CD4-positive, alpha-beta T cell (primary cell): ENCODE measurements around the gene IL16. TPM values are rescaled to one million over a fixed set of nuclear protein-coding genes. Genes with fewer than 3 reads are reported as not detected.

ENCODE experiments used
- ATAC-seq: fragments of 200-7000 bp; cut with Tn5 transposase; one replicate; pipeline ENCODE4 v1.10.0; 2022; ENCODE audit warnings: mild to moderate bottlenecking; ENCODE audit not compliant: poor library complexity
- CTCF ChIA-PET: fragments of 350-600 bp; sonication (Branson Sonifier 250); formaldehyde crosslinking; loops from one replicate; lab custom pipeline; 2021; ENCODE audit warnings: antibody characterized with exemption, inconsistent platforms; lab: Charles Lee
- POLR2A ChIA-PET: fragments of 350-600 bp; sonication (Branson Sonifier 250); formaldehyde crosslinking; loops from one replicate; lab custom pipeline; 2021; ENCODE audit warnings: antibody characterized with exemption, inconsistent platforms; lab: Charles Lee
- DNase-seq, 14 experiments: peaks; one replicate each; pipeline ENCODE4 v3.0.0-alpha.2; 2013 to 2020; ENCODE audit warnings: mixed read lengths in 2 of 14
- H3K27ac ChIP-seq, 2 donors: one replicate each; pipeline versions ENCODE4 v1.5.1 to v1.7.0; 2013; ENCODE audit warnings: low read length in 2 of 2, low read depth in 1 of 2, mild to moderate bottlenecking in 1 of 2
- H3K27me3 ChIP-seq, 2 experiments: 1 replicate in 1 of 2; 2 replicates in 1 of 2; pipeline versions ENCODE4 v1.6.1 to v1.7.0; 2013; ENCODE audit warnings: low read length in 2 of 2, control low read depth in 1 of 2, mild to moderate bottlenecking in 1 of 2, moderate library complexity in 1 of 2; ENCODE audit not compliant: insufficient read depth in 2 of 2, control insufficient read depth in 1 of 2
- H3K36me3 ChIP-seq: one replicate; pipeline ENCODE4 v1.6.1; 2013; ENCODE audit warnings: low read length, control low read depth; ENCODE audit not compliant: insufficient read depth
- H3K4me1 ChIP-seq: one replicate; pipeline ENCODE4 v1.6.1; 2013; ENCODE audit warnings: low read length, control low read depth; ENCODE audit not compliant: insufficient read depth
- H3K4me3 ChIP-seq: one replicate; pipeline ENCODE4 v1.5.1; 2013; ENCODE audit warnings: mild to moderate bottlenecking, low read length, moderate library complexity
- H3K9me3 ChIP-seq, 2 experiments: 1 replicate in 1 of 2; 2 replicates in 1 of 2; pipeline versions ENCODE4 v1.6.1 to v1.7.0; 2013; ENCODE audit warnings: low read length in 2 of 2, mild to moderate bottlenecking in 2 of 2, control low read depth in 1 of 2, moderate library complexity in 1 of 2; ENCODE audit not compliant: control insufficient read depth in 1 of 2, insufficient read depth in 1 of 2
- H3K27ac Mint-ChIP-seq: one replicate; pipeline ENCODE4 v1.8.0; 2020; ENCODE audit warnings: mixed read lengths
- H3K27me3 Mint-ChIP-seq: one replicate; pipeline ENCODE4 v1.8.0; 2021; ENCODE audit warnings: mixed read lengths
- H3K36me3 Mint-ChIP-seq: one replicate; pipeline ENCODE4 v1.8.0; 2021; ENCODE audit warnings: low read depth, mixed read lengths
- H3K4me1 Mint-ChIP-seq: one replicate; pipeline ENCODE4 v1.8.0; 2021; ENCODE audit warnings: low read depth, mixed read lengths
- H3K4me3 Mint-ChIP-seq: one replicate; pipeline ENCODE4 v1.8.0; 2020; ENCODE audit warnings: mild to moderate bottlenecking, mixed read lengths
- H3K9me3 Mint-ChIP-seq: one replicate; pipeline ENCODE4 v1.8.0; 2020; ENCODE audit warnings: mixed read lengths
- CTCF ChIP-seq: fragments of 200-600 bp; IDR thresholded peaks from one replicate; pipeline ENCODE4 v1.8.0; 2022; ENCODE audit warnings: antibody characterized with exemption, mild to moderate bottlenecking
- intact Hi-C, 2 experiments: fragments of 100-400 bp; cut with DNase I in 1 of 2; cut with micrococcal nuclease in 1 of 2; formaldehyde crosslinking; loops; one replicate each; pipeline versions ENCODE4 v1.15.1 to v1.9.0; 2023 to 2025; cut with DNase I, micrococcal nuclease
- total RNA-seq, 174 experiments: library from RNA in 2 of 174; stranded (reverse) in 2 of 174; gene quantifications; one replicate each; pipeline ENCODE4 v1.2.3 and lab custom pipeline; 2021 to 2026

The IL16 gene
- total RNA-seq, 2 experiments from 2014 or later: 164 to 168 TPM

- no peak for TF ChIP-seq CTCF
- H3K27me3 ChIP-seq: no peaks in the 10 kb centered on the region
- H3K27me3 Mint-ChIP-seq: peaks cover 6% of the 10 kb centered on the region
- H3K4me3 Mint-ChIP-seq: no peak overlapping the region
- no peak for DNase-seq
- no peaks in the 10 kb centered on the region for H3K36me3 ChIP-seq
- H3K4me1 ChIP-seq: no peaks in the 10 kb centered on the region
- no peak overlapping the region for H3K27ac Mint-ChIP-seq
- H3K4me1 Mint-ChIP-seq: no peaks in the 10 kb centered on the region
- CTCF ChIA-PET: no interaction called here
- no peak for ATAC-seq
- H3K27ac ChIP-seq: no peak overlapping the region
- no peaks in the 10 kb centered on the region for H3K36me3 Mint-ChIP-seq
- peaks cover 6% of the 10 kb centered on the region for H3K9me3 Mint-ChIP-seq
- no peak overlapping the region for H3K4me3 ChIP-seq
- intact Hi-C loops: no loop called here
- POLR2A ChIA-PET: no interaction called here
- no peaks in the 10 kb centered on the region for H3K9me3 ChIP-seq
These were observed 31.0 kb downstream of the IL16 start for GRCh38 chr15:81227716-81228115.

GRCh38 chr15:81229586-81229985, 32.9 kb downstream of the IL16 start:
- POLR2A ChIA-PET: no interaction called here
- intact Hi-C loops: no loop called here
- no peak for TF ChIP-seq CTCF
- Mint-ChIP-seq H3K4me3 (no peak overlapping the region), H3K36me3 (no peaks in the 10 kb centered on the region), H3K4me1 (no peaks in the 10 kb centered on the region), H3K9me3 (peaks cover 9% of the 10 kb centered on the region), H3K27me3 (peaks cover 6% of the 10 kb centered on the region), H3K27ac (no peak overlapping the region)
- Histone ChIP-seq H3K36me3 (no peaks in the 10 kb centered on the region), H3K27ac (no peak overlapping the region), H3K27me3 (no peaks in the 10 kb centered on the region), H3K9me3 (no peaks in the 10 kb centered on the region), H3K4me3 (no peak overlapping the region), H3K4me1 (no peaks in the 10 kb centered on the region)
- CTCF ChIA-PET: no interaction called here
- DNase-seq (no peak), ATAC-seq (no peak)

GRCh38 chr15:81235276-81236123, 38.8 kb downstream of the IL16 start:
- H3K9me3 Mint-ChIP-seq: peaks cover 9% of the 10 kb centered on the region

More at GRCh38 chr15:81235276-81236123, 38.8 kb downstream of the IL16 start:
- POLR2A ChIA-PET: no interaction called here
- no peaks in the 10 kb centered on the region for H3K36me3 Mint-ChIP-seq
- ATAC-seq: no peak
- Histone ChIP-seq H3K9me3 (peaks cover 0 to 5% of the 10 kb centered on the region in 2 experiments), H3K4me3 (no peak overlapping the region), H3K27ac (no peak overlapping the region), H3K27me3 (no peaks in the 10 kb centered on the region), H3K36me3 (no peaks in the 10 kb centered on the region), H3K4me1 (no peaks in the 10 kb centered on the region)
- no peak overlapping the region for H3K27ac Mint-ChIP-seq
- CTCF ChIA-PET: no interaction called here
- no peak overlapping the region for H3K4me3 Mint-ChIP-seq
- H3K4me1 Mint-ChIP-seq: no peaks in the 10 kb centered on the region
- H3K27me3 Mint-ChIP-seq: no peaks in the 10 kb centered on the region
- intact Hi-C loops: no loop called here
- no peak for TF ChIP-seq CTCF
- no peak for DNase-seq
